B cell (primary cell): ENCODE measurements around the gene MOB1B. TPM values are rescaled to one million over a fixed set of nuclear protein-coding genes. Genes with fewer than 3 reads are reported as not detected.

ENCODE experiments used
- ATAC-seq: fragments of 200-7000 bp; cut with Tn5 transposase; one replicate; pipeline ENCODE4 v1.10.0; 2021; ENCODE audit warnings: low read depth, mild to moderate bottlenecking, moderate number of reproducible peaks, moderate library complexity
- CTCF ChIA-PET: fragments of 350-600 bp; sonication (Branson Sonifier 250); formaldehyde crosslinking; loops from one replicate; lab custom pipeline; 2021; ENCODE audit warnings: antibody characterized with exemption, inconsistent platforms; lab: Charles Lee
- POLR2A ChIA-PET: fragments of 350-600 bp; sonication (Branson Sonifier 250); formaldehyde crosslinking; loops from one replicate; lab custom pipeline; 2021; ENCODE audit warnings: antibody characterized with exemption; lab: Charles Lee
- DNase-seq: peaks from one replicate; pipeline ENCODE4 v3.0.0; 2013
- H2AFZ ChIP-seq: 2 replicates; pipeline ENCODE4 v1.6.1; 2012; ENCODE audit warnings: mild to moderate bottlenecking, low read depth, low read length; ENCODE audit not compliant: insufficient read depth, poor library complexity, severe bottlenecking
- H3K27ac ChIP-seq, 2 donors: 1 replicate in 1 of 2; 2 replicates in 1 of 2; pipeline ENCODE4 v1.5.1; 2012 to 2013; ENCODE audit warnings: low read length in 2 of 2, mild to moderate bottlenecking in 2 of 2, moderate library complexity in 1 of 2
- H3K27me3 ChIP-seq, 4 experiments: fragments of 200-600 bp in 1 of 4; sonication (generic) in 1 of 4; replicated peaks in 1 of 4; 1 replicate in 2 of 4; 2 replicates in 2 of 4; pipeline versions ENCODE4 v1.6.1 to v1.7.0; 2013 to 2016; ENCODE audit warnings: low read length in 3 of 4, mild to moderate bottlenecking in 2 of 4, mixed read lengths in 1 of 4, moderate library complexity in 1 of 4; ENCODE audit not compliant: insufficient read depth in 4 of 4, control insufficient read depth in 3 of 4; ENCODE audit errors: control extremely low read depth in 1 of 4
- H3K36me3 ChIP-seq, 2 experiments: replicated peaks in 1 of 2; 1 replicate in 1 of 2; 2 replicates in 1 of 2; pipeline versions ENCODE4 v1.6.1 to v1.7.1; 2013; ENCODE audit warnings: low read length in 1 of 2; ENCODE audit not compliant: insufficient read depth in 2 of 2, control insufficient read depth in 1 of 2; ENCODE audit errors: control extremely low read depth in 1 of 2, extremely low read depth in 1 of 2
- H3K4me1 ChIP-seq, 2 donors: fragments of 200-600 bp in 1 of 2; sonication (generic) in 1 of 2; 1 replicate in 1 of 2; 2 replicates in 1 of 2; pipeline versions ENCODE4 v1.5.1 to v1.6.1; 2013 to 2017; ENCODE audit warnings: low read length in 2 of 2; ENCODE audit not compliant: control insufficient read depth in 2 of 2, insufficient read depth in 2 of 2
- H3K4me2 ChIP-seq: replicated peaks from 2 replicates; pipeline ENCODE3; 2012; ENCODE audit warnings: mild to moderate bottlenecking, low read depth, low read length; ENCODE audit not compliant: poor library complexity, severe bottlenecking
- H3K4me3 ChIP-seq, 5 experiments: fragments of 200-600 bp in 1 of 5; sonication (generic) in 1 of 5; 1 replicate in 3 of 5; 2 replicates in 2 of 5; pipeline versions ENCODE4 v1.5.1 to v1.7.0; 2011 to 2016; ENCODE audit warnings: low read length in 4 of 5, mild to moderate bottlenecking in 4 of 5, low read depth in 2 of 5, control low read depth in 1 of 5, moderate library complexity in 1 of 5; ENCODE audit not compliant: insufficient read depth in 1 of 5; ENCODE audit errors: control extremely low read depth in 1 of 5, extremely low read depth in 1 of 5
- H3K79me2 ChIP-seq: fragments of 200-600 bp; sonication (generic); one replicate; pipeline ENCODE4 v1.6.0; 2016; ENCODE audit warnings: low read length; ENCODE audit not compliant: control insufficient read depth, insufficient read depth
- H3K9ac ChIP-seq: fragments of 200-600 bp; sonication (generic); 2 replicates; pipeline ENCODE4 v1.6.1; 2017; ENCODE audit warnings: mild to moderate bottlenecking, low read length, moderate library complexity
- H3K9me3 ChIP-seq, 3 donors: one replicate each; pipeline versions ENCODE4 v1.6.1 to v1.7.1; 2013; ENCODE audit warnings: low read length in 2 of 3; ENCODE audit not compliant: control insufficient read depth in 2 of 3, insufficient read depth in 1 of 3; ENCODE audit errors: control extremely low read depth in 1 of 3
- H4K20me1 ChIP-seq: 2 replicates; pipeline ENCODE4 v1.6.0; 2012; ENCODE audit warnings: mild to moderate bottlenecking, low read length; ENCODE audit not compliant: insufficient read depth, control insufficient read depth, poor library complexity, severe bottlenecking
- H3K27ac Mint-ChIP-seq: one replicate; pipeline ENCODE4 v1.8.0; 2021; ENCODE audit warnings: mixed read lengths
- H3K27me3 Mint-ChIP-seq: one replicate; pipeline ENCODE4 v1.8.0; 2021; ENCODE audit warnings: mixed read lengths
- H3K4me1 Mint-ChIP-seq: one replicate; pipeline ENCODE4 v1.8.0; 2021; ENCODE audit warnings: mixed read lengths
- H3K4me3 Mint-ChIP-seq: one replicate; pipeline ENCODE4 v1.8.0; 2021; ENCODE audit warnings: mixed read lengths
- H3K9me3 Mint-ChIP-seq: one replicate; pipeline ENCODE4 v1.8.0; 2022; ENCODE audit warnings: mixed read lengths; ENCODE audit not compliant: insufficient read depth
- EZH2 ChIP-seq: IDR thresholded peaks from 2 replicates; pipeline ENCODE4 v1.6.1; 2012; ENCODE audit warnings: borderline replicate concordance, low read depth, mild to moderate bottlenecking, moderate library complexity, low read length; ENCODE audit not compliant: insufficient read depth, poor library complexity, severe bottlenecking
- WGBS: methylation state at CpG from one replicate; pipeline ENCODE4 v1.1.5; 2013; ENCODE audit warnings: missing lambda C conversion rate; ENCODE audit not compliant: insufficient coverage; 5-methylcytosine and 5-hydroxymethylcytosine counted together
- intact Hi-C: fragments of 100-400 bp; cut with micrococcal nuclease; formaldehyde crosslinking; loops from one replicate; pipeline ENCODE4 v1.10.0; 2022
- polyA plus RNA-seq: library from polyadenylated mRNA; depleted of rRNA; stranded (reverse); fragments of >200 nt; gene quantifications from 2 replicates; pipeline ENCODE4 v1.2.3, GENCODE V29; 2012
- total RNA-seq, 2 donors: library from RNA; stranded (reverse); fragments of 120-200 nt in 1 of 2; gene quantifications; 1 replicate in 1 of 2; 2 replicates in 1 of 2; pipeline versions ENCODE4 v1.2.3 to v1.2.4, GENCODE V29; 2013 to 2022
- TF ChIP-seq, protein P1 (sequence below): fragments of 200-600 bp; IDR thresholded peaks from one replicate; pipeline ENCODE4 v1.8.0; 2022; ENCODE audit warnings: antibody characterized with exemption, mild to moderate bottlenecking

Gene MOB1B
- total and polyA plus RNA-seq, 2 donors (not counting 1 experiment from before 2014, with no cell fraction given) = 2.3 to 30.4 TPM

DNA sequence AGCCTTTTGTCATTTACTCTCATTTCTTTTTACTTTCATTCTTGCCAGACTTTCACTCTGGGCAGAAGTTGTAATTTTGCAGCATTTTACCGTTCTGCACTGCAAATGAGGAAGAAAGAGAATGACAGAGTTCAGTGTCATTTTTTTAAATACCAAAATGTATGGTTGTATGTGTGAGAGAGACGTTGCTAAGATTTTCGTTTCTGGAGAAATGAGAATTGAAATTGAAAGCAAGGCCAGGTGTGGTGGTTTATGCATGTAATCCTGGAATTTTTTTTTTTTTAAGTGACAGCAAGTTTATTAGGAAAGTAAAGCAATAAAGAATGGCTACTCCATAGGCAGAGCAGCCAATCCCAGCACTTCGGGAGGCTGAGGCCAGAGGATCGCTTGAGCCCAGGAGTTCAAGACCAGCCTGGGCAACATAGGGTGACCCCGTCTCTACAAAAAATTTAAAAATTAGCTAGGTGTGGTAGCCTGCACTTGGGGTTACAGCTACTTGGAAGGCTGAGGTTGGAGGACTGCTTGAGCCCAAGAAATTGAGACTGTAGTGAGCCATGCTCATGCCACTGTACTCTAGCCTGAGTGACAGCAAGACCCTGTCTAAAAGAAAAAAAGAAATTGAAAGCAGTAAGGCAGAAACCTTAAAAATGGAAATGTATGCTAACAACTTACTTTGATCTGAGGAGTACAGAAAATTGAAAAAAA, 104.2 kb downstream of the MOB1B start:
- Histone ChIP-seq H3K36me3 (peaks cover 2 to 18% of the 10 kb centered on the region in 2 experiments), H2AFZ (no peak overlapping the region), H4K20me1 (peaks cover 31% of the 10 kb centered on the region), H3K27ac (peak overlapping the region; percentile 68 to 93), H3K27me3 (no peaks in the 10 kb centered on the region), H3K9ac (peak overlapping the region; percentile 31), H3K4me1 (peaks cover 71% of the 10 kb centered on the region in 2 donors), H3K4me3 (peak overlapping the region in 2 of 5 experiments; percentile 22 to 40), H3K4me2 (peak overlapping the region; percentile 71), H3K79me2 (peaks cover 98% of the 10 kb centered on the region), H3K9me3 (no peaks in the 10 kb centered on the region)
- ATAC-seq (peak; percentile 72), DNase-seq (peak; percentile 83)
- ChIA-PET POLR2A (interaction anchor here (4.9 kb wide), 1 partner anchor 11 kb away, joined by 43 read pairs; the partner anchor contains the start of gene DCK), CTCF (interaction anchor here (0.6 to 7.7 kb wide), 8 partner anchors 16 to 354 kb away, joined by 3 to 245 read pairs (median 3); partner anchors contain the start of gene DCK)
- 41% methylated on average over 5 of the region's 6 CpGs for WGBS
- TF ChIP-seq, protein P1, sequence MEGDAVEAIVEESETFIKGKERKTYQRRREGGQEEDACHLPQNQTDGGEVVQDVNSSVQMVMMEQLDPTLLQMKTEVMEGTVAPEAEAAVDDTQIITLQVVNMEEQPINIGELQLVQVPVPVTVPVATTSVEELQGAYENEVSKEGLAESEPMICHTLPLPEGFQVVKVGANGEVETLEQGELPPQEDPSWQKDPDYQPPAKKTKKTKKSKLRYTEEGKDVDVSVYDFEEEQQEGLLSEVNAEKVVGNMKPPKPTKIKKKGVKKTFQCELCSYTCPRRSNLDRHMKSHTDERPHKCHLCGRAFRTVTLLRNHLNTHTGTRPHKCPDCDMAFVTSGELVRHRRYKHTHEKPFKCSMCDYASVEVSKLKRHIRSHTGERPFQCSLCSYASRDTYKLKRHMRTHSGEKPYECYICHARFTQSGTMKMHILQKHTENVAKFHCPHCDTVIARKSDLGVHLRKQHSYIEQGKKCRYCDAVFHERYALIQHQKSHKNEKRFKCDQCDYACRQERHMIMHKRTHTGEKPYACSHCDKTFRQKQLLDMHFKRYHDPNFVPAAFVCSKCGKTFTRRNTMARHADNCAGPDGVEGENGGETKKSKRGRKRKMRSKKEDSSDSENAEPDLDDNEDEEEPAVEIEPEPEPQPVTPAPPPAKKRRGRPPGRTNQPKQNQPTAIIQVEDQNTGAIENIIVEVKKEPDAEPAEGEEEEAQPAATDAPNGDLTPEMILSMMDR = no peak
- TF ChIP-seq EZH2 = no peak
- Mint-ChIP-seq H3K4me3 (peak overlapping the region; percentile 69), H3K9me3 (no peaks in the 10 kb centered on the region), H3K4me1 (peaks cover 72% of the 10 kb centered on the region), H3K27ac (peak overlapping the region; percentile 82), H3K27me3 (no peaks in the 10 kb centered on the region)
- intact Hi-C loops = loop anchor here (5.0 kb wide), 1 partner anchor 404 kb away; no protein-coding TSS in a partner anchor

DNA sequence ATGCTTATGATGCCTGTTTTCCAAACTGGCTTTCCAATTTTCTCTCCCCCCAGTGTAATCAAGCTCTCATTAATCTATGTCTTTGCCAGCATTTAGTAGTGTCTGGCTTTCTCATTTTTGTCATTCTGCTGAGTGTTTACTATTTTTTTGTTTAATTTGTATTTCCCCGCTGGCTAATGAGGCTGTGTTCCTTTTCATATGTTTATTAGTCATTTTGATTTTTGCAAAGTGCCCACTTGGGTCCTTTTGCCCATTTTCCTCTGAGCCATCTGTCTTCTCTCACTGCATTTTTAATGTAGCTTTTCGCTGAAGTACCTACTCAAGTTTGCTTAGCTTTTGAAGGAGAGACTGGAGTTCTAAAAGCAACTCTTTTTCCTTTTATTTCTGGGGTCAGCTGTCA, 106.0 kb downstream of the MOB1B start:
- Histone ChIP-seq H3K4me1 (peaks cover 58 to 60% of the 10 kb centered on the region in 2 donors), H2AFZ (no peak overlapping the region), H4K20me1 (peaks cover 39% of the 10 kb centered on the region), H3K79me2 (peaks cover 93% of the 10 kb centered on the region), H3K4me3 (no peak overlapping the region), H3K9me3 (no peaks in the 10 kb centered on the region), H3K9ac (no peak overlapping the region), H3K27ac (peak overlapping the region in 1 of 2 donors; percentile 93), H3K4me2 (no peak overlapping the region), H3K36me3 (peaks cover 2 to 15% of the 10 kb centered on the region in 2 experiments), H3K27me3 (no peaks in the 10 kb centered on the region)
- Mint-ChIP-seq H3K4me3 (no peak overlapping the region), H3K27ac (peak overlapping the region; percentile 13), H3K9me3 (no peaks in the 10 kb centered on the region), H3K4me1 (peaks cover 56% of the 10 kb centered on the region), H3K27me3 (no peaks in the 10 kb centered on the region)
- ATAC-seq = no peak
- TF ChIP-seq, protein P1 = no peak
- TF ChIP-seq EZH2 = no peak
- DNase-seq = no peak
- no CpG with 5 or more reads among the region's 2 CpGs for WGBS
- ChIA-PET POLR2A (no interaction called here), CTCF (interaction anchor here (1.0 to 7.7 kb wide), 8 partner anchors 16 to 356 kb away, joined by 3 to 245 read pairs (median 4); partner anchors contain the start of genes DCK and JCHAIN)
- intact Hi-C loops = loop anchor here (5.0 kb wide), 1 partner anchor 406 kb away; no protein-coding TSS in a partner anchor
